Suprapubic skin (tissue), 4 donors: ENCODE results near the gene ITPR2.

ENCODE experiments used
- CTCF ChIP-seq, 2 donors: fragments of 200-600 bp in 1 of 2; fragments of 450-650 bp in 1 of 2; sonication (generic) in 1 of 2; IDR thresholded peaks; one replicate each; pipeline ENCODE4 v1.5.1; 2016 to 2019; ENCODE audit warnings: antibody characterized with exemption in 2 of 2, mild to moderate bottlenecking in 1 of 2, moderate library complexity in 1 of 2
- EP300 ChIP-seq: sonication (generic); formaldehyde crosslinking; IDR thresholded peaks from one replicate; pipeline ENCODE4 v1.6.1; 2017; ENCODE audit warnings: antibody characterized with exemption
- POLR2A ChIP-seq, 2 donors: fragments of 450-650 bp; IDR thresholded peaks; one replicate each; pipeline ENCODE4 v1.6.1; 2017; ENCODE audit warnings: antibody characterized with exemption in 2 of 2, mild to moderate bottlenecking in 2 of 2, moderate library complexity in 2 of 2
- POLR2AphosphoS5 ChIP-seq, 3 donors: sonication (generic); formaldehyde crosslinking; IDR thresholded peaks; one replicate each; pipeline ENCODE4 v1.6.1; 2017; ENCODE audit warnings: antibody characterized with exemption in 3 of 3

- no peak for TF ChIP-seq CTCF (IDR thresholded peaks at IDR 0.05)
- no peak for TF ChIP-seq POLR2A (IDR thresholded peaks at IDR 0.05)
- no peak for TF ChIP-seq POLR2AphosphoS5 (IDR thresholded peaks at IDR 0.05)
- no peak for TF ChIP-seq EP300
Measured at GRCh38 chr12:26795910-26796309, 37.1 kb downstream of the ITPR2 start.
